OCI-LY1 (cell line): Measurements from ENCODE around the gene FAF1.

Source experiments
- CTCF ChIP-seq: fragments of 200-600 bp; sonication (generic), shearing (Covaris generic); IDR thresholded peaks from 2 replicates; pipeline ENCODE4 v1.5.1; 2017; ENCODE audit warnings: mild to moderate bottlenecking, antibody characterized with exemption, low read length, moderate library complexity, mixed read lengths
- EZH2 ChIP-seq: fragments of 200-600 bp; sonication (generic), shearing (Covaris generic); IDR thresholded peaks from 2 replicates; pipeline ENCODE4 v1.8.0; 2017; ENCODE audit warnings: borderline replicate concordance, mixed run types, mild to moderate bottlenecking, antibody characterized with exemption, low read length, moderate library complexity, mixed read lengths

GRCh38 chr1:50994997-50995396 lies 34.9 kb upstream of the FAF1 start:
- TF ChIP-seq CTCF (no peak), EZH2 (no peak)
